SK-N-SH treated with all-trans-retinoic acid at 6 μM for 48 hours (cell line): Measurements from ENCODE around the gene CNTROB.

Experiments used
- ATAC-seq: fragments of 200-7000 bp; cut with Tn5 transposase; 3 replicates; pipeline ENCODE4 v1.9.1; 2020; ENCODE audit warnings: mild to moderate bottlenecking, moderate library complexity
- ARNTL ChIP-seq: fragments of 450-650 bp; formaldehyde crosslinking; IDR thresholded peaks from 2 replicates; pipeline ENCODE4 v1.5.0; 2020; ENCODE audit warnings: low read depth, mild to moderate bottlenecking, moderate library complexity, borderline replicate concordance
- BACH2 ChIP-seq: fragments of 250-450 bp; sonication (Bioruptor Pico); IDR thresholded peaks from 2 replicates; pipeline ENCODE4 v1.9.0; 2021; ENCODE audit warnings: mild to moderate bottlenecking, borderline replicate concordance
- CSDC2 ChIP-seq: fragments of 250-450 bp; sonication (Bioruptor Pico); IDR thresholded peaks from 2 replicates; pipeline ENCODE4 v1.5.0; 2020; ENCODE audit warnings: mild to moderate bottlenecking, moderate library complexity
- ESRRG ChIP-seq: fragments of 250-450 bp; sonication (Bioruptor Pico); IDR thresholded peaks from 2 replicates; pipeline ENCODE4 v1.6.1; 2021; ENCODE audit warnings: mild to moderate bottlenecking
- ISL1 ChIP-seq: fragments of 250-450 bp; sonication (Bioruptor Pico); IDR thresholded peaks from 2 replicates; pipeline ENCODE4 v2.1.2; 2022; ENCODE audit warnings: mild to moderate bottlenecking, moderate library complexity
- OSR1 ChIP-seq: fragments of 250-450 bp; sonication (Bioruptor Pico); IDR thresholded peaks from 2 replicates; pipeline ENCODE4 v1.8.0; 2022; ENCODE audit warnings: moderate library complexity, mild to moderate bottlenecking, inconsistent platforms
- PPARA ChIP-seq: fragments of 250-450 bp; sonication (Bioruptor Pico); IDR thresholded peaks from 2 replicates; pipeline ENCODE4 v1.5.0; 2020; ENCODE audit warnings: mild to moderate bottlenecking, borderline replicate concordance
- RARB ChIP-seq: fragments of 250-450 bp; sonication (Bioruptor Pico); IDR thresholded peaks from 2 replicates; pipeline ENCODE4 v1.8.0; 2021; ENCODE audit warnings: mild to moderate bottlenecking, moderate library complexity
- SNAI2 ChIP-seq: fragments of 250-450 bp; sonication (Bioruptor Pico); IDR thresholded peaks from 2 replicates; pipeline ENCODE4 v1.5.0; 2020; ENCODE audit warnings: mild to moderate bottlenecking, moderate library complexity
- TCF4 ChIP-seq: fragments of 250-450 bp; sonication (Bioruptor Pico); IDR thresholded peaks from 2 replicates; pipeline ENCODE4 v1.8.0; 2021; ENCODE audit warnings: mild to moderate bottlenecking, moderate library complexity, borderline replicate concordance
- ZC3H10 ChIP-seq: fragments of 250-450 bp; sonication (Bioruptor Pico); IDR thresholded peaks from 2 replicates; pipeline ENCODE4 v1.5.1; 2021; ENCODE audit warnings: mild to moderate bottlenecking, moderate library complexity
- ZFP3 ChIP-seq: fragments of 250-450 bp; sonication (Bioruptor Pico); IDR thresholded peaks from 2 replicates; pipeline ENCODE4 v1.5.0; 2020; ENCODE audit warnings: mild to moderate bottlenecking, moderate library complexity
- ZFP30 ChIP-seq: fragments of 450-650 bp; formaldehyde crosslinking; IDR thresholded peaks from 2 replicates; pipeline ENCODE4 v1.5.0; 2022; ENCODE audit warnings: mild to moderate bottlenecking, moderate library complexity
- ZNF565 ChIP-seq: fragments of 450-650 bp; formaldehyde crosslinking; conservative IDR thresholded peaks from 2 replicates; pipeline ENCODE4 v1.5.0; 2020; ENCODE audit warnings: low read depth, mild to moderate bottlenecking, moderate library complexity
- ZNF70 ChIP-seq: fragments of 450-650 bp; formaldehyde crosslinking; IDR thresholded peaks from 2 replicates; pipeline ENCODE4 v1.5.0; 2020; ENCODE audit warnings: mild to moderate bottlenecking, moderate library complexity
- ZNF8 ChIP-seq: fragments of 450-650 bp; formaldehyde crosslinking; IDR thresholded peaks from 2 replicates; pipeline ENCODE4 v1.5.0; 2020; ENCODE audit warnings: mild to moderate bottlenecking, moderate library complexity
- TF ChIP-seq, protein P1 (sequence below): fragments of 250-450 bp; sonication (Bioruptor Pico); IDR thresholded peaks from 2 replicates; pipeline ENCODE4 v1.5.1; 2021; ENCODE audit warnings: mild to moderate bottlenecking, moderate library complexity
- TF ChIP-seq, protein P2 (sequence below): fragments of 250-450 bp; sonication (Bioruptor Pico); IDR thresholded peaks from 2 replicates; pipeline ENCODE4 v1.8.0; 2020; ENCODE audit warnings: mild to moderate bottlenecking, moderate library complexity, borderline replicate concordance
- TF ChIP-seq, protein P3 (sequence below): fragments of 250-450 bp; sonication (Bioruptor Pico); IDR thresholded peaks from 2 replicates; pipeline ENCODE4 v1.5.1; 2020; ENCODE audit warnings: low read depth, mild to moderate bottlenecking, moderate library complexity
- TF ChIP-seq, protein P4 (sequence below): fragments of 250-450 bp; sonication (Bioruptor Pico); IDR thresholded peaks from 2 replicates; pipeline ENCODE4 v1.8.0; 2021; ENCODE audit warnings: low read depth, mild to moderate bottlenecking, moderate library complexity, borderline replicate concordance
- TF ChIP-seq, protein P5 (sequence below): fragments of 250-450 bp; sonication (Bioruptor Pico); IDR thresholded peaks from 2 replicates; pipeline ENCODE4 v1.5.0; 2020; ENCODE audit warnings: mild to moderate bottlenecking, moderate library complexity

CNTROB gene

DNA sequence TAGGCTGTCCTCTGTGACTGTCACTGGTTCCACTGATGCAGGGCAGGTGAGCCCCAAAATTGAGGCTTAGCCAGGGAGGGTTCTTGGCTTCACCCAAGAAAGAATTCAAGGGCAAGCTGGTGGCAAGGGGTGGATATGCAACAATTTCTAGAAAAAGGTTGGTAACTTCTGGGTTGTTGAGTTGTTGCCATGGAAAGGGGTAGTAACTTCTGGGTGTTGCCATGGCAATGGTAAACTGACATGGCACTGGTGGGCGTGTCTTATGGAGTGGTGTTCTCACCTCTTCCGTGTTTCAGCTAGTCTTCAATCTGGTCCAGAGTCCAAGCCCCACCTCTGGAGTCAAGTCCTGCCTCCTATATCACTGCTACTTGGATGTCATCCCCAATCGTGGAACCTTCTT lies 60.9 kb downstream of the CNTROB start:
- no peak for TF ChIP-seq RARB
- no peak for TF ChIP-seq ISL1 (CRISPR knock-in tag)
- no peak for TF ChIP-seq ARNTL (CRISPR knock-in tag)
- no peak for TF ChIP-seq CSDC2 (CRISPR knock-in tag)
- ATAC-seq = no peak

DNA sequence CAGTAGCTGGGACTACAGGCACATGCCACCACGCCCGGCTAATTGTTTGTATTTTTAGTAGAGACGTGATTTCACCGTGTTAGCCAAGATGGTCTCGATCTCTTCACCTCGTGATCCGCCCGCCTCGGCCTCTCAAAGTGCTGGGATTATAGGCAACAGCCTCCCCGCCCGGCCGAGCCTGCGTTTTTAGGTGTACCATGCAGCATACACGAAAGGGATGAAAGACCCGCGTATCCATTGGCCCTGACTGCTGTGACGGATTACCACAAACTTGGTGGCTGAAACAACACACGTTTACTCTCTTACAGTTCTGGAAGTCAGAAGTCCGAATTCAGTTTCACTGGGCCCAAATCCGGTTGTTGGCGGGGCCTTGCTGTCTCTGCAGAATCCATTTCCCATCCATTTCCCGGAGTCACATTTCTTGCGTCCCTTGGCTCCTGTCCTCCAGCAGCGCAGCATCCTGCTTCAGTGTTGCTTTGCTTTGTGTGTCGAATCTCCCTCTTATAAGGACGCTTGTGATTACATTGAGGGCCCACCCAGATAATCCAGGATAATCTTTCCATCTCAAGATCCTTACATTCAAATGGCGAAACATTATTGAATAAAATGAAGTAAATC lies 62.1 kb downstream of the CNTROB start:
- no peak for TF ChIP-seq ZC3H10
- no peak for TF ChIP-seq ZNF70 (CRISPR knock-in tag)
- TF ChIP-seq, protein P1, sequence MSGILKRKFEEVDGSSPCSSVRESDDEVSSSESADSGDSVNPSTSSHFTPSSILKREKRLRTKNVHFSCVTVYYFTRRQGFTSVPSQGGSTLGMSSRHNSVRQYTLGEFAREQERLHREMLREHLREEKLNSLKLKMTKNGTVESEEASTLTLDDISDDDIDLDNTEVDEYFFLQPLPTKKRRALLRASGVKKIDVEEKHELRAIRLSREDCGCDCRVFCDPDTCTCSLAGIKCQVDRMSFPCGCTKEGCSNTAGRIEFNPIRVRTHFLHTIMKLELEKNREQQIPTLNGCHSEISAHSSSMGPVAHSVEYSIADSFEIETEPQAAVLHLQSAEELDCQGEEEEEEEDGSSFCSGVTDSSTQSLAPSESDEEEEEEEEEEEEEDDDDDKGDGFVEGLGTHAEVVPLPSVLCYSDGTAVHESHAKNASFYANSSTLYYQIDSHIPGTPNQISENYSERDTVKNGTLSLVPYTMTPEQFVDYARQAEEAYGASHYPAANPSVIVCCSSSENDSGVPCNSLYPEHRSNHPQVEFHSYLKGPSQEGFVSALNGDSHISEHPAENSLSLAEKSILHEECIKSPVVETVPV (CRISPR knock-in tag) = no peak
- no peak for TF ChIP-seq ESRRG (CRISPR knock-in tag)
- TF ChIP-seq, protein P2, sequence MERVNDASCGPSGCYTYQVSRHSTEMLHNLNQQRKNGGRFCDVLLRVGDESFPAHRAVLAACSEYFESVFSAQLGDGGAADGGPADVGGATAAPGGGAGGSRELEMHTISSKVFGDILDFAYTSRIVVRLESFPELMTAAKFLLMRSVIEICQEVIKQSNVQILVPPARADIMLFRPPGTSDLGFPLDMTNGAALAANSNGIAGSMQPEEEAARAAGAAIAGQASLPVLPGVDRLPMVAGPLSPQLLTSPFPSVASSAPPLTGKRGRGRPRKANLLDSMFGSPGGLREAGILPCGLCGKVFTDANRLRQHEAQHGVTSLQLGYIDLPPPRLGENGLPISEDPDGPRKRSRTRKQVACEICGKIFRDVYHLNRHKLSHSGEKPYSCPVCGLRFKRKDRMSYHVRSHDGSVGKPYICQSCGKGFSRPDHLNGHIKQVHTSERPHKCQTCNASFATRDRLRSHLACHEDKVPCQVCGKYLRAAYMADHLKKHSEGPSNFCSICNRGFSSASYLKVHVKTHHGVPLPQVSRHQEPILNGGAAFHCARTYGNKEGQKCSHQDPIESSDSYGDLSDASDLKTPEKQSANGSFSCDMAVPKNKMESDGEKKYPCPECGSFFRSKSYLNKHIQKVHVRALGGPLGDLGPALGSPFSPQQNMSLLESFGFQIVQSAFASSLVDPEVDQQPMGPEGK (CRISPR knock-in tag) = no peak
- no peak for TF ChIP-seq ISL1 (CRISPR knock-in tag)
- TF ChIP-seq BACH2 = no peak
- TF ChIP-seq OSR1 (CRISPR knock-in tag) = no peak
- TF ChIP-seq ZFP3 (CRISPR knock-in tag) = no peak
- no peak for TF ChIP-seq ZNF8
- no peak for TF ChIP-seq TCF4 (CRISPR knock-in tag)
- no peak for TF ChIP-seq ZFP30 (CRISPR knock-in tag)
- TF ChIP-seq PPARA (CRISPR knock-in tag) = no peak
- TF ChIP-seq ZNF565 = no peak
- ATAC-seq = no peak

DNA sequence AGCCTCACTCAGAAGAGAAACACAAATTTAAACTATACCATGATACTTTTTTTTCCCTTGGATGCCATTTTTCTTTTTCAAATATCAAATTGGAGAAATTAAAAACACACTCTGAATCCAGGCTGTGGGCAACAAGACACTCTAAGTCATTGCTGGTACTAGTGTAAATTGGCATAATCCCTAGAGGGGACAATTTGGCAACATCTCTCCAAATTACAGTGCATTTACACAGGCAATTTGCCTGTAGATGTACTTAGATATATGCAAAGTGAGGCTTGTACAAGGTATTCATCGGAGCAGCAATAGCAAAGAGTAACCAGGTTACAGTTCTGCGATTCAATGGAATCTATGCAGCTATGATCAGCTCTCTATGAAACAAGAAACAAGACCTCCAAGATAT lies 63.7 kb downstream of the CNTROB start:
- no peak for ATAC-seq
- TF ChIP-seq PPARA (CRISPR knock-in tag) (no peak), ESRRG (CRISPR knock-in tag) (no peak), CSDC2 (CRISPR knock-in tag) (no peak), ZNF565 (no peak), OSR1 (CRISPR knock-in tag) (no peak), ZFP30 (CRISPR knock-in tag) (no peak), ZFP3 (CRISPR knock-in tag) (no peak), ARNTL (CRISPR knock-in tag) (no peak), SNAI2 (CRISPR knock-in tag) (no peak)
- TF ChIP-seq, protein P3, sequence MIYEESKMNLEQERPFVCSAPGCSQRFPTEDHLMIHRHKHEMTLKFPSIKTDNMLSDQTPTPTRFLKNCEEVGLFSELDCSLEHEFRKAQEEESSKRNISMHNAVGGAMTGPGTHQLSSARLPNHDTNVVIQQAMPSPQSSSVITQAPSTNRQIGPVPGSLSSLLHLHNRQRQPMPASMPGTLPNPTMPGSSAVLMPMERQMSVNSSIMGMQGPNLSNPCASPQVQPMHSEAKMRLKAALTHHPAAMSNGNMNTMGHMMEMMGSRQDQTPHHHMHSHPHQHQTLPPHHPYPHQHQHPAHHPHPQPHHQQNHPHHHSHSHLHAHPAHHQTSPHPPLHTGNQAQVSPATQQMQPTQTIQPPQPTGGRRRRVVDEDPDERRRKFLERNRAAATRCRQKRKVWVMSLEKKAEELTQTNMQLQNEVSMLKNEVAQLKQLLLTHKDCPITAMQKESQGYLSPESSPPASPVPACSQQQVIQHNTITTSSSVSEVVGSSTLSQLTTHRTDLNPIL = no peak
- TF ChIP-seq, protein P2 (CRISPR knock-in tag) = no peak
- TF ChIP-seq, protein P1 (CRISPR knock-in tag) = no peak

DNA sequence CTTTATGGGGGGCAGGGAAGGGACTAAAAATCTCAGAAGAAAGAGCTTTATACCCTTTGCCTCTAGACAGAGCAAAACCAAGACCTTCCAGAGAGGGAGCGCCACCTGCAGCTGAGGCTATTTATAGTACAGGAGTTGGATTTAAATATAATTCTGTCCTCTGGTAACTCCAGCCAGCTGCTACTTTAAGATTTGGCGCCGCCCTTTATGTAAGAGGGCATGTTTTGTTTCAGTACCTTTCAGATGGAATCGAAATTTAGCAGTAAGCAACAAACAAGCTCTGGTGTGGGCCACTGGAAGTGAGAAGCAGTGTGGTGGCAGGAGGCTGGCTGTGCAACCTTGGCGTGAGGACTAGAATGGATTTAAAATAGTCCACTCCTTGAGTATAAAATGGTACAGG lies 65.2 kb downstream of the CNTROB start:
- peak; percentile 71 for ATAC-seq

More for the DNA sequence above, 65.2 kb downstream of the CNTROB start:
- TF ChIP-seq ZFP3 (CRISPR knock-in tag) = no peak
- TF ChIP-seq, protein P1 (CRISPR knock-in tag) = no peak
- TF ChIP-seq, protein P4, sequence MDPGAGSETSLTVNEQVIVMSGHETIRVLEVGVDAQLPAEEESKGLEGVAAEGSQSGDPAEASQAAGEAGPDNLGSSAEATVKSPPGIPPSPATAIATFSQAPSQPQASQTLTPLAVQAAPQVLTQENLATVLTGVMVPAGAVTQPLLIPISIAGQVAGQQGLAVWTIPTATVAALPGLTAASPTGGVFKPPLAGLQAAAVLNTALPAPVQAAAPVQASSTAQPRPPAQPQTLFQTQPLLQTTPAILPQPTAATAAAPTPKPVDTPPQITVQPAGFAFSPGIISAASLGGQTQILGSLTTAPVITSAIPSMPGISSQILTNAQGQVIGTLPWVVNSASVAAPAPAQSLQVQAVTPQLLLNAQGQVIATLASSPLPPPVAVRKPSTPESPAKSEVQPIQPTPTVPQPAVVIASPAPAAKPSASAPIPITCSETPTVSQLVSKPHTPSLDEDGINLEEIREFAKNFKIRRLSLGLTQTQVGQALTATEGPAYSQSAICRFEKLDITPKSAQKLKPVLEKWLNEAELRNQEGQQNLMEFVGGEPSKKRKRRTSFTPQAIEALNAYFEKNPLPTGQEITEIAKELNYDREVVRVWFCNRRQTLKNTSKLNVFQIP (CRISPR knock-in tag) = no peak
- TF ChIP-seq TCF4 (CRISPR knock-in tag) = no peak
- TF ChIP-seq SNAI2 (CRISPR knock-in tag) = no peak
- no peak for TF ChIP-seq BACH2
- TF ChIP-seq ARNTL (CRISPR knock-in tag) = no peak
- TF ChIP-seq, protein P5, sequence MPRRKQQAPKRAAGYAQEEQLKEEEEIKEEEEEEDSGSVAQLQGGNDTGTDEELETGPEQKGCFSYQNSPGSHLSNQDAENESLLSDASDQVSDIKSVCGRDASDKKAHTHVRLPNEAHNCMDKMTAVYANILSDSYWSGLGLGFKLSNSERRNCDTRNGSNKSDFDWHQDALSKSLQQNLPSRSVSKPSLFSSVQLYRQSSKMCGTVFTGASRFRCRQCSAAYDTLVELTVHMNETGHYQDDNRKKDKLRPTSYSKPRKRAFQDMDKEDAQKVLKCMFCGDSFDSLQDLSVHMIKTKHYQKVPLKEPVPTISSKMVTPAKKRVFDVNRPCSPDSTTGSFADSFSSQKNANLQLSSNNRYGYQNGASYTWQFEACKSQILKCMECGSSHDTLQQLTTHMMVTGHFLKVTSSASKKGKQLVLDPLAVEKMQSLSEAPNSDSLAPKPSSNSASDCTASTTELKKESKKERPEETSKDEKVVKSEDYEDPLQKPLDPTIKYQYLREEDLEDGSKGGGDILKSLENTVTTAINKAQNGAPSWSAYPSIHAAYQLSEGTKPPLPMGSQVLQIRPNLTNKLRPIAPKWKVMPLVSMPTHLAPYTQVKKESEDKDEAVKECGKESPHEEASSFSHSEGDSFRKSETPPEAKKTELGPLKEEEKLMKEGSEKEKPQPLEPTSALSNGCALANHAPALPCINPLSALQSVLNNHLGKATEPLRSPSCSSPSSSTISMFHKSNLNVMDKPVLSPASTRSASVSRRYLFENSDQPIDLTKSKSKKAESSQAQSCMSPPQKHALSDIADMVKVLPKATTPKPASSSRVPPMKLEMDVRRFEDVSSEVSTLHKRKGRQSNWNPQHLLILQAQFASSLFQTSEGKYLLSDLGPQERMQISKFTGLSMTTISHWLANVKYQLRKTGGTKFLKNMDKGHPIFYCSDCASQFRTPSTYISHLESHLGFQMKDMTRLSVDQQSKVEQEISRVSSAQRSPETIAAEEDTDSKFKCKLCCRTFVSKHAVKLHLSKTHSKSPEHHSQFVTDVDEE (CRISPR knock-in tag) = no peak
- TF ChIP-seq PPARA (CRISPR knock-in tag) = no peak
- TF ChIP-seq, all 23 proteins: peak for 0
